ENCODE data around the gene SELENOK.

SELENOK gene

GRCh38 chr3:53841296-53841695 lies 50.4 kb downstream of the SELENOK start:
- Histone ChIP-seq H3K4me1 (ENCODE audit: control insufficient read depth, insufficient read depth, low read length) (peaks cover 20% of the 10 kb centered on the region), H3K36me3 (ENCODE audit: control insufficient read depth, insufficient read depth, low read length) (peaks cover 16% of the 10 kb centered on the region), H3K9me3 (ENCODE audit: control insufficient read depth, insufficient read depth, low read length) (no peaks in the 10 kb centered on the region), H3K4me3 (ENCODE audit: low read depth, low read length) (no peak overlapping the region), H3K9ac (ENCODE audit: low read depth, low read length) (no peak overlapping the region), H3K27me3 (ENCODE audit: control insufficient read depth, insufficient read depth, low read length) (peaks cover 2% of the 10 kb centered on the region; the same call in 1 of the 2 replicates), H3K27ac (ENCODE audit: low read depth, low read length) (no peak overlapping the region)

DNA sequence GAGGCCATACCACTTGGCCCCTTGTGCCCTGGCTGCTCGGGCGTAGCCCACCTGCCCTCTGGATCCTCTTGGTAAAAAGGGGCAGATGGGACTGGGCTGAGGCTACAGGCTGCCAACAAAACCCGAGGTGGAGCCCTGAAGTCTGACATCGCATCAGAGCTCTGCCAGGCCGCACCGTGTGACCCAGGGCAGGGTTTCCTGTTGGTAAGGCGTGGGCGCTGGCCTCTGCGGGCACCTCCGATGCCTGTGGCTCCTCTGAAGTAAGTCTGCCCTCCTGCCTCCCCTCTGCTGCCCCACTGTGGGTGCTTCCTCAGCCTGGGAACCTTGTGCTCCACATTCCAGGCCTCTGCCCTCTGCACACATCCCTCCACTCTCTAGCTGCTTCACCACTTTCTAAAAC lies 54.3 kb downstream of the SELENOK start:
- H3K36me3 ChIP-seq (ENCODE audit: control insufficient read depth, insufficient read depth, low read length): peaks cover 17% of the 10 kb centered on the region
- H3K4me3 ChIP-seq (ENCODE audit: low read depth, low read length): no peak overlapping the region
- no peak overlapping the region for H3K27ac ChIP-seq (ENCODE audit: low read depth, low read length)
- peaks cover 2% of the 10 kb centered on the region; the same call in 1 of the 2 replicates for H3K4me1 ChIP-seq (ENCODE audit: control insufficient read depth, insufficient read depth, low read length)
- no peaks in the 10 kb centered on the region for H3K9me3 ChIP-seq (ENCODE audit: control insufficient read depth, insufficient read depth, low read length)
- no peaks in the 10 kb centered on the region for H3K27me3 ChIP-seq (ENCODE audit: control insufficient read depth, insufficient read depth, low read length)
- no peak overlapping the region for H3K9ac ChIP-seq (ENCODE audit: low read depth, low read length)

DNA sequence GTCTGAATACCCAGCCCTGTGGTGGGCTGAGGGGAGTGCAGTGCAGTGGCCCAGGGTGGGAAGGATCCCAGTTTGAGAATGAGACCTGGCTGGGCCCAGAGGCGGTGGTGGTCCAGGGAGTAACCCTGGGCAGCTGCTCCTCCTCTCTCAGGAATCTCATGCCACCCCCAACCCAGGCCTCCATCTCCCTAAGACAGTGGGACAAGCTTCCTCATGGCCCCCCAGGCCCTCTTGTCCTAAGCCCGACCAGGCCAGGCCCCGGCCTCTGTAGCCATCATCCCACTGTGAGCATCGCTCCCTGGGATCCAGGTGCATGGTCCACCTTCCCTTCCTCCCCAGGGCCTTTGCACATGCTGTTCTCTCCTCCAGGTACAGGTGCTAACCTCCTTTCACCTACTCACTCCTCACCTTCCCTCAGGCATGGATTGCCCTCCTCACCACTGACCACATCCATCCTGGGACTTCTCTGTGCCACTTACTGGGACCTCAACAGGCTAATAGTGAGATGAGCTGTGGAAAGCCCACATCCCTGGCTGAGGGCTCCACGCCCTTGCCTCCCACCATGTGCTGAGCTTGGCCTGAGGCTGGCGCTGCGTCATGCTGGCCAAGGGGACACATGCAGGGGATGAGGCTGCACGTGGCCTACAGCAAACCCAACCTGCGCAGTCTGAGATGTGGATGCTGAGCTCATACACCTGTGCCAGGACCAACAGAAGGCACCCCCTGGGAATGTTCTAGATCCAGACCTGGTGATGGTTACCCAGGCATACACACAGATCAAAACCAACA lies 55.4 kb downstream of the SELENOK start:
- H3K4me3 ChIP-seq (ENCODE audit: low read depth, low read length): no peak overlapping the region
- H3K9me3 ChIP-seq (ENCODE audit: control insufficient read depth, insufficient read depth, low read length): no peaks in the 10 kb centered on the region
- no peak overlapping the region for H3K9ac ChIP-seq (ENCODE audit: low read depth, low read length)
- H3K36me3 ChIP-seq (ENCODE audit: control insufficient read depth, insufficient read depth, low read length): peaks cover 17% of the 10 kb centered on the region
- H3K27me3 ChIP-seq (ENCODE audit: control insufficient read depth, insufficient read depth, low read length): no peaks in the 10 kb centered on the region
- no peak overlapping the region for H3K27ac ChIP-seq (ENCODE audit: low read depth, low read length)
- no peaks in the 10 kb centered on the region for H3K4me1 ChIP-seq (ENCODE audit: control insufficient read depth, insufficient read depth, low read length)

DNA sequence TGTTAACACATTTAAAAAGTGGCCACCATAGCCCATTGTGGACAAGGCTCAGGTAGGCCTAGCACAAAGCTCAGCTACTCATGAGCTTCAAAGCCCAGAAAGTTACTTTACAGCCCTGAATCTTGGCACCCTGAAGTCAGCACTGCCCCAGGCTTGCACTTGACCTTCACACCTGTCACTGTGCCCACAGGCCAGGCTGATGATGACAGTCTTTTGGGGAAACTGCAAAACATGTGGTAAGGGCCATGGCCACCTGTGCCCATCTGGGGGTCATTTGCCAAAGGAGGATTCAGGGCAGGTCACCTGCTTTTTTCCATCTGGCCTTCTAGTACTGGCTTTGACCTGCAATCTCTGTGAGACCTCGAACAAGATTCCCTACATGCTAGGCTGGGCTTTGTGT lies 56.4 kb downstream of the SELENOK start:
- peaks cover 17% of the 10 kb centered on the region for H3K36me3 ChIP-seq (ENCODE audit: control insufficient read depth, insufficient read depth, low read length)
- H3K9ac ChIP-seq (ENCODE audit: low read depth, low read length): no peak overlapping the region
- no peak overlapping the region for H3K27ac ChIP-seq (ENCODE audit: low read depth, low read length)
- H3K27me3 ChIP-seq (ENCODE audit: control insufficient read depth, insufficient read depth, low read length): no peaks in the 10 kb centered on the region
- no peaks in the 10 kb centered on the region for H3K4me1 ChIP-seq (ENCODE audit: control insufficient read depth, insufficient read depth, low read length)
- no peaks in the 10 kb centered on the region for H3K9me3 ChIP-seq (ENCODE audit: control insufficient read depth, insufficient read depth, low read length)
- H3K4me3 ChIP-seq (ENCODE audit: low read depth, low read length): no peak overlapping the region

- Histone ChIP-seq H3K9me3 (ENCODE audit: control insufficient read depth, insufficient read depth, low read length) (no peaks in the 10 kb centered on the region), H3K9ac (ENCODE audit: low read depth, low read length) (no peak overlapping the region), H3K27ac (ENCODE audit: low read depth, low read length) (no peak overlapping the region), H3K36me3 (ENCODE audit: control insufficient read depth, insufficient read depth, low read length) (peaks cover 16% of the 10 kb centered on the region), H3K27me3 (ENCODE audit: control insufficient read depth, insufficient read depth, low read length) (no peaks in the 10 kb centered on the region), H3K4me3 (ENCODE audit: low read depth, low read length) (no peak overlapping the region), H3K4me1 (ENCODE audit: control insufficient read depth, insufficient read depth, low read length) (no peaks in the 10 kb centered on the region)
Observed at GRCh38 chr3:53834429-53835095, 57.1 kb downstream of the SELENOK start.
